Peyer's patch (tissue), 4 donors: ENCODE measurements around the gene TMA16. TPM values are rescaled to one million over a fixed set of nuclear protein-coding genes. Genes with fewer than 3 reads are reported as not detected.

ENCODE experiments used
- DNase-seq, 3 donors: peaks; one replicate each; pipeline ENCODE4 v3.0.0-alpha.2; 2017 to 2019
- H3K27ac ChIP-seq, 4 donors: fragments of 200-600 bp; sonication (generic); one replicate each; pipeline ENCODE4 v1.5.1; 2016 to 2019
- H3K27me3 ChIP-seq, 2 donors: fragments of 200-600 bp; sonication (generic); one replicate each; pipeline ENCODE4 v1.5.1; 2019
- H3K36me3 ChIP-seq, 3 donors: fragments of 200-600 bp; sonication (generic); one replicate each; pipeline ENCODE4 v1.5.1; 2016 to 2019
- H3K4me1 ChIP-seq, 4 donors: fragments of 200-600 bp; sonication (generic); one replicate each; pipeline ENCODE4 v1.5.1; 2016 to 2019
- H3K4me3 ChIP-seq, 4 donors: fragments of 200-600 bp; sonication (generic); 1 replicate in 3 of 4; 2 replicates in 1 of 4; pipeline ENCODE4 v1.5.1; 2016 to 2019; ENCODE audit warnings: mild to moderate bottlenecking in 1 of 4
- H3K9me3 ChIP-seq, 4 donors: fragments of 200-600 bp; sonication (generic); one replicate each; pipeline ENCODE4 v1.5.1; 2016 to 2019; ENCODE audit warnings: mild to moderate bottlenecking in 1 of 4
- POLR2A ChIP-seq, 2 donors: fragments of 450-650 bp; IDR thresholded peaks; one replicate each; pipeline ENCODE4 v1.5.1; 2017; ENCODE audit warnings: antibody characterized with exemption in 2 of 2, mild to moderate bottlenecking in 2 of 2, moderate library complexity in 2 of 2
- total RNA-seq, 4 donors: library from RNA; depleted of rRNA; stranded (reverse); fragments of >200 nt; gene quantifications; one replicate each; pipeline ENCODE4 v1.1.0, GENCODE V29; 2016
- TF ChIP-seq, protein P1 (sequence below), 6 experiments: fragments of 450-650 bp in 4 of 6; fragments of 200-600 bp in 2 of 6; sonication (generic) in 1 of 6; IDR thresholded peaks; one replicate each; pipeline ENCODE4 v1.5.1; 2017 to 2019; ENCODE audit warnings: antibody characterized with exemption in 6 of 6, mild to moderate bottlenecking in 3 of 6, moderate library complexity in 1 of 6

TMA16 gene
- total RNA-seq, 4 donors from 2014 or later, result 6.1 to 26.4 (median 15.1) TPM

DNA sequence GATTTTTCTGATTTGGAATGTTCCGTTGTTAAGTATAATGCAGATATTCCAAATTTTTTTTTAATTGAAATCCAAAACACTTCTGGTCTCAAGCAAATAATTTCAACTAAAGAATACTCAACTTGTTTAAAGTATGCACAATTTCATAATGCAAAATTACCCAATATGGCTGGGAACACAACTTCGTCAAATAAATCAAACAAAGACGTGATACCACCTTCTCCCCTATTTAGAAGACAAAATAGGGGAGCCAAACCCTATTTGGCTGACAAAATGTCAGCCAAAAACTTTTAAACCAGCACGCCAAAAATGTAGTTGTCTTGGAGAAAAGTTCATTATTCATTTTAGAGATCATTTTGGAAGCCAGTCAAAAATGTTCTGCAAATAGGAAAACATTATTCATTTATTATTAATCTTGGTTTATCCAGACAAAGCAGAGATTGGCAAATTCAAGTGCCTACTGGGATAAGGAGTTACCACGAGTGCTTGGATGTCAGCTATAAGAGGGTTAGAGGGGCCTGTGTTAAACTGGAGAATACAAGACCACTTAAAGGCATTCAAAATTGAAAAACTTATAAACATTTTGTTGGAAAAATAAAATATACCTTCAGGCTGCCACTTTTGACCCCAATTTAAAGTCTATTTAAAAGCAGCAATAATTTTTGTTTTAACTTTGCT lies 17.6 kb upstream of the TMA16 start:
- Histone ChIP-seq H3K36me3 (no peaks in the 10 kb centered on the region), H3K9me3 (no peaks in the 10 kb centered on the region), H3K27me3 (no peaks in the 10 kb centered on the region), H3K27ac (no peak overlapping the region), H3K4me3 (no peak overlapping the region), H3K4me1 (no peaks in the 10 kb centered on the region)
- no peak for TF ChIP-seq POLR2A (IDR thresholded peaks at IDR 0.05)
- TF ChIP-seq, protein P1, sequence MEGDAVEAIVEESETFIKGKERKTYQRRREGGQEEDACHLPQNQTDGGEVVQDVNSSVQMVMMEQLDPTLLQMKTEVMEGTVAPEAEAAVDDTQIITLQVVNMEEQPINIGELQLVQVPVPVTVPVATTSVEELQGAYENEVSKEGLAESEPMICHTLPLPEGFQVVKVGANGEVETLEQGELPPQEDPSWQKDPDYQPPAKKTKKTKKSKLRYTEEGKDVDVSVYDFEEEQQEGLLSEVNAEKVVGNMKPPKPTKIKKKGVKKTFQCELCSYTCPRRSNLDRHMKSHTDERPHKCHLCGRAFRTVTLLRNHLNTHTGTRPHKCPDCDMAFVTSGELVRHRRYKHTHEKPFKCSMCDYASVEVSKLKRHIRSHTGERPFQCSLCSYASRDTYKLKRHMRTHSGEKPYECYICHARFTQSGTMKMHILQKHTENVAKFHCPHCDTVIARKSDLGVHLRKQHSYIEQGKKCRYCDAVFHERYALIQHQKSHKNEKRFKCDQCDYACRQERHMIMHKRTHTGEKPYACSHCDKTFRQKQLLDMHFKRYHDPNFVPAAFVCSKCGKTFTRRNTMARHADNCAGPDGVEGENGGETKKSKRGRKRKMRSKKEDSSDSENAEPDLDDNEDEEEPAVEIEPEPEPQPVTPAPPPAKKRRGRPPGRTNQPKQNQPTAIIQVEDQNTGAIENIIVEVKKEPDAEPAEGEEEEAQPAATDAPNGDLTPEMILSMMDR (IDR thresholded peaks at IDR 0.05), result no peak
- no peak for DNase-seq

- Histone ChIP-seq H3K4me1 (no peaks in the 10 kb centered on the region), H3K36me3 (no peaks in the 10 kb centered on the region), H3K9me3 (no peaks in the 10 kb centered on the region), H3K4me3 (no peak overlapping the region), H3K27me3 (no peaks in the 10 kb centered on the region), H3K27ac (peak overlapping the region in 1 of 4 donors; percentile 42)
- DNase-seq, result no peak
- TF ChIP-seq, protein P1 (IDR thresholded peaks at IDR 0.05), result no peak
- no peak for TF ChIP-seq POLR2A (IDR thresholded peaks at IDR 0.05)
Observed at GRCh38 chr4:163482190-163482589, 12.3 kb upstream of the TMA16 start.

GRCh38 chr4:163484906-163485305 lies 9.6 kb upstream of the TMA16 start:
- no peaks in the 10 kb centered on the region for H3K27me3 ChIP-seq
- no peaks in the 10 kb centered on the region for H3K4me1 ChIP-seq
- no peak for TF ChIP-seq POLR2A (IDR thresholded peaks at IDR 0.05)
- TF ChIP-seq, protein P1 (IDR thresholded peaks at IDR 0.05), result peak in 5 of 6 experiments; percentile 33 to 76 (median 46)
- no peak overlapping the region for H3K27ac ChIP-seq
- no peaks in the 10 kb centered on the region for H3K36me3 ChIP-seq
- no peak overlapping the region for H3K4me3 ChIP-seq
- DNase-seq, result peak in 2 of 3 donors; percentile 67 to 72
- H3K9me3 ChIP-seq, result no peaks in the 10 kb centered on the region

DNA sequence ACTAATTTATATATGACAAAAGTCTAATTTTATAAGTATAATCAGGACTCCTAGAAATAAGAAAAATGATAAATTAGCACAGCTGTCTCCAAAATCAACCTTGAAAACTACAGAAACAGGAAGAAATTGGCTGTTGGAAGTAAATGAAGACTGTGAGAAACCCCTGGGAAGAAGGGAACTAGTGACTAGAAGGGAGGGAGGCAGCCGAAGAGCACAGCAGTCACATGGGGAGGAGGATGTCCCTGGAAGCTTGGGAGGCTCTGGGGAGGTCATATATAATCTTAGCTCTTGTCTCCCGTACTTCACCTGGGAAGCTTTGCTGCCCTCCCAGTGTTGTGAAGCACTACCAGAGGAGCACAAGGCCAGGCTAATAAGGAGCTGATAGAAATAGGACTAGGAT lies 8.9 kb upstream of the TMA16 start:
- Histone ChIP-seq H3K4me3 (no peak overlapping the region), H3K36me3 (no peaks in the 10 kb centered on the region), H3K27me3 (no peaks in the 10 kb centered on the region), H3K9me3 (no peaks in the 10 kb centered on the region), H3K27ac (no peak overlapping the region), H3K4me1 (no peaks in the 10 kb centered on the region)
- DNase-seq, result no peak
- TF ChIP-seq, protein P1 (IDR thresholded peaks at IDR 0.05), result no peak
- no peak for TF ChIP-seq POLR2A (IDR thresholded peaks at IDR 0.05)

DNA sequence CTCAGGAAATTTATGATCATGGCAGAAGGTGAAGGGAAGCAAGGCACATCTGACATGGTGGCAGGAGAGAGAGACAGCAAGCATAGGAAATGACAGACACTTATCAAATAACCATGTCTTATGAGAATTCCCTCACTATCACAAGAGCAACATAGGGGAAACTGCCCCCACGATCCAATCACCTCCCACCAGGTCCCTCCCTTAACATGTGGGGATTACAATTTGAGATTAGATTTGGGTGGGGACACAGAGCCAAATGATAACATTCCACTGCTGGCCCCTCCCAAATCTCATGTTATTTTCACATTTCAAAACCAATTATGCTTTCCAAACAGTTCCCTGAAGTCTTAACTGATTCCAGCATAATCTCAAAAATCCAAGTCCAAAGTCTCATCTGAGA lies 8.2 kb upstream of the TMA16 start:
- DNase-seq, result no peak
- no peak overlapping the region for H3K27ac ChIP-seq
- H3K36me3 ChIP-seq, result no peaks in the 10 kb centered on the region
- TF ChIP-seq POLR2A (IDR thresholded peaks at IDR 0.05), result no peak
- TF ChIP-seq, protein P1 (IDR thresholded peaks at IDR 0.05), result no peak
- no peaks in the 10 kb centered on the region for H3K9me3 ChIP-seq
- H3K27me3 ChIP-seq, result no peaks in the 10 kb centered on the region
- no peak overlapping the region for H3K4me3 ChIP-seq
- no peaks in the 10 kb centered on the region for H3K4me1 ChIP-seq
